Activated CD4-positive, alpha-beta T cell treated with anti-CD3 and anti-CD28 coated beads for 36 hours (primary cell): Measurements from ENCODE around the gene RUNDC1. TPM values are rescaled to one million over a fixed set of nuclear protein-coding genes. Genes with fewer than 3 reads are reported as not detected.
"Not testable (repeated sequence)": the region's sequence is repeated elsewhere in the genome, so short reads cannot be mapped to it uniquely, and the experiment has no call there.

Experiments
- ATAC-seq: fragments of 200-7000 bp; cut with Tn5 transposase; one replicate; pipeline ENCODE4 v1.10.0; 2021; ENCODE audit warnings: mild to moderate bottlenecking, moderate library complexity
- CTCF ChIA-PET: fragments of 350-600 bp; sonication (Branson Sonifier 250); formaldehyde crosslinking; loops from one replicate; lab custom pipeline; 2021; ENCODE audit warnings: antibody characterized with exemption; lab: Charles Lee
- POLR2A ChIA-PET: fragments of 350-600 bp; sonication (Branson Sonifier 250); formaldehyde crosslinking; loops from one replicate; lab custom pipeline; 2021; ENCODE audit warnings: antibody characterized with exemption, inconsistent platforms; lab: Charles Lee
- DNase-seq: peaks from one replicate; pipeline ENCODE4 v3.0.0-alpha.2; 2020
- H3K27ac Mint-ChIP-seq: one replicate; pipeline ENCODE4 v1.8.0; 2021; ENCODE audit warnings: mixed read lengths
- H3K27me3 Mint-ChIP-seq: one replicate; pipeline ENCODE4 v1.8.0; 2021; ENCODE audit warnings: mixed read lengths
- H3K36me3 Mint-ChIP-seq: one replicate; pipeline ENCODE4 v1.8.0; 2021; ENCODE audit warnings: low read depth, mixed read lengths
- H3K4me1 Mint-ChIP-seq: one replicate; pipeline ENCODE4 v1.8.0; 2021; ENCODE audit warnings: mixed read lengths
- H3K4me3 Mint-ChIP-seq: one replicate; pipeline ENCODE4 v1.8.0; 2021; ENCODE audit warnings: mild to moderate bottlenecking, moderate library complexity, mixed read lengths
- H3K9me3 Mint-ChIP-seq: one replicate; pipeline ENCODE4 v1.8.0; 2021; ENCODE audit warnings: low read depth, mixed read lengths
- intact Hi-C, 2 experiments: fragments of 100-400 bp; cut with DNase I in 1 of 2; cut with micrococcal nuclease in 1 of 2; formaldehyde crosslinking; loops; one replicate each; pipeline versions ENCODE4 v1.14.2 to v1.15.1; 2022 to 2024; cut with DNase I, micrococcal nuclease
- total RNA-seq, 2 experiments: library from RNA; stranded (reverse); gene quantifications; one replicate each; pipeline ENCODE4 v1.2.3, GENCODE V29; 2021

RUNDC1 gene
- total RNA-seq, 2 experiments from 2014 or later = 12.3 to 12.5 TPM

- intact Hi-C loops, POLR2A ChIA-PET, CTCF ChIA-PET, H3K36me3 Mint-ChIP-seq, H3K27me3 Mint-ChIP-seq, H3K9me3 Mint-ChIP-seq, DNase-seq, ATAC-seq, H3K4me3 Mint-ChIP-seq, H3K4me1 Mint-ChIP-seq, H3K27ac Mint-ChIP-seq: not testable (repeated sequence)
These were observed 7.0 kb upstream of the RUNDC1 start for GRCh38 chr17:42973323-42973722.

GRCh38 chr17:42975265-42975664, 5.1 kb upstream of the RUNDC1 start:
- Mint-ChIP-seq H3K36me3 (no peaks in the 10 kb centered on the region), H3K4me1 (peaks cover 11% of the 10 kb centered on the region), H3K9me3 (no peaks in the 10 kb centered on the region), H3K27ac (no peak overlapping the region), H3K4me3 (no peak overlapping the region), H3K27me3 (no peaks in the 10 kb centered on the region)
- ChIA-PET CTCF (interaction anchor here (0.7 kb wide), 1 partner anchor 707 kb away, joined by 3 read pairs; no protein-coding TSS in a partner anchor), POLR2A (no interaction called here)
- intact Hi-C loops = no loop called here
- no peak for ATAC-seq
- no peak for DNase-seq

GRCh38 chr17:42975701-42976100, 4.7 kb upstream of the RUNDC1 start:
- CTCF ChIA-PET, ATAC-seq, H3K27ac Mint-ChIP-seq, H3K27me3 Mint-ChIP-seq, H3K36me3 Mint-ChIP-seq, DNase-seq, H3K9me3 Mint-ChIP-seq, intact Hi-C loops, POLR2A ChIA-PET, H3K4me3 Mint-ChIP-seq: not testable (repeated sequence)
- peaks cover 13% of the 10 kb centered on the region for H3K4me1 Mint-ChIP-seq

- POLR2A ChIA-PET = no interaction called here
- peaks cover 17% of the 10 kb centered on the region for H3K36me3 Mint-ChIP-seq
- no peaks in the 10 kb centered on the region for H3K27me3 Mint-ChIP-seq
- peak within 1 kb of the TSS; percentile 98 for H3K27ac Mint-ChIP-seq
- DNase-seq (peak; percentile 65), ATAC-seq (peak; percentile 60)
- peaks cover 30% of the 10 kb centered on the region for H3K4me1 Mint-ChIP-seq
- peak within 1 kb of the TSS; percentile 99 for H3K4me3 Mint-ChIP-seq
- intact Hi-C loops = loop anchor here (1.0 to 5.0 kb wide), 12 partner anchors 15 to 1012 kb away; partner anchors contain the start of genes RPL27 (in 2 of the 2), AARSD1 (in 1 of the 2), BECN1 (in 1 of the 2) and BRCA1 (in 1 of the 2)
- no peaks in the 10 kb centered on the region for H3K9me3 Mint-ChIP-seq
- CTCF ChIA-PET = interaction anchor here (0.7 to 1.5 kb wide), 4 partner anchors 15 to 345 kb away, joined by 3 to 5 read pairs (median 4); partner anchors contain the start of gene RPL27
These were observed 673 bp upstream of the RUNDC1 start, which contains the start of gene PTGES3L for GRCh38 chr17:42979511-42980273. TSS of gene PTGES3L (minus strand) at chr17:42980080. CDS start at chr17:42980053, 27 bp downstream.

GRCh38 chr17:42980766-42981397, 517 bp downstream of the RUNDC1 start:
- CTCF ChIA-PET = interaction anchor here (0.6 to 2.0 kb wide), 2 partner anchors 17 to 52 kb away, joined by 3 to 5 read pairs; partner anchors contain the start of gene RPL27
- Mint-ChIP-seq H3K27me3 (no peaks in the 10 kb centered on the region), H3K9me3 (no peaks in the 10 kb centered on the region), H3K27ac (peak overlapping the region; percentile 96), H3K4me3 (peak overlapping the region; percentile 99), H3K36me3 (peaks cover 27% of the 10 kb centered on the region), H3K4me1 (peaks cover 32% of the 10 kb centered on the region)
- POLR2A ChIA-PET = interaction anchor here (0.5 kb wide), 1 partner anchor 22 kb away, joined by 3 read pairs; no protein-coding TSS in a partner anchor
- intact Hi-C loops = loop anchor here (1.0 to 5.0 kb wide), 13 partner anchors 17 to 1014 kb away; partner anchors contain the start of genes AARSD1 (in 2 of the 2), PSME3 (in 2 of the 2), RPL27 (in 2 of the 2) and BECN1 (in 1 of the 2)
- DNase-seq (peak; percentile 87), ATAC-seq (peak; percentile 87)

GRCh38 chr17:42982266-42982665, 1.9 kb downstream of the RUNDC1 start:
- peaks cover 32% of the 10 kb centered on the region for H3K4me1 Mint-ChIP-seq
- no peaks in the 10 kb centered on the region for H3K27me3 Mint-ChIP-seq
- POLR2A ChIA-PET = interaction anchor here (0.7 kb wide), 1 partner anchor 16 kb away, joined by 3 read pairs; the partner anchor contains the start of gene RPL27
- ATAC-seq (no peak), DNase-seq (no peak)
- intact Hi-C loops = loop anchor here (5.0 kb wide), 3 partner anchors 150 to 1015 kb away; partner anchors contain the start of genes CNP (in 1 of the 2), PLEKHH3 (in 1 of the 2) and PSME3 (in 1 of the 2)
- H3K9me3 Mint-ChIP-seq = no peaks in the 10 kb centered on the region
- CTCF ChIA-PET = interaction anchor here (1.0 to 2.0 kb wide), 2 partner anchors 11 to 16 kb away, joined by 3 to 5 read pairs; partner anchors contain the start of gene RPL27
- H3K4me3 Mint-ChIP-seq = peak overlapping the region; percentile 99
- H3K27ac Mint-ChIP-seq = peak overlapping the region; percentile 47
- H3K36me3 Mint-ChIP-seq = peaks cover 30% of the 10 kb centered on the region

- ATAC-seq (no peak), DNase-seq (no peak)
- POLR2A ChIA-PET = no interaction called here
- Mint-ChIP-seq H3K27ac (peak overlapping the region; percentile 42), H3K4me1 (peaks cover 22% of the 10 kb centered on the region), H3K36me3 (peaks cover 54% of the 10 kb centered on the region), H3K9me3 (no peaks in the 10 kb centered on the region), H3K4me3 (no peak overlapping the region), H3K27me3 (no peaks in the 10 kb centered on the region)
- intact Hi-C loops = no loop called here
- CTCF ChIA-PET = no interaction called here
These were observed 4.9 kb downstream of the RUNDC1 start for GRCh38 chr17:42985225-42985624.

GRCh38 chr17:42989141-42989540, 8.8 kb downstream of the RUNDC1 start:
- CTCF ChIA-PET = no interaction called here
- Mint-ChIP-seq H3K27ac (no peak overlapping the region), H3K4me1 (peaks cover 6% of the 10 kb centered on the region), H3K4me3 (no peak overlapping the region), H3K27me3 (no peaks in the 10 kb centered on the region), H3K36me3 (peaks cover 66% of the 10 kb centered on the region), H3K9me3 (no peaks in the 10 kb centered on the region)
- ATAC-seq (no peak), DNase-seq (no peak)
- intact Hi-C loops = no loop called here
- POLR2A ChIA-PET = no interaction called here

GRCh38 chr17:42989726-42990652, 9.6 kb downstream of the RUNDC1 start:
- intact Hi-C loops = no loop called here
- H3K4me3 Mint-ChIP-seq = no peak overlapping the region
- no peak overlapping the region for H3K27ac Mint-ChIP-seq

GRCh38 chr17:42991471-42991870, 11.1 kb downstream of the RUNDC1 start:
- Mint-ChIP-seq H3K9me3 (no peaks in the 10 kb centered on the region), H3K4me3 (no peak overlapping the region), H3K36me3 (peaks cover 52% of the 10 kb centered on the region), H3K4me1 (no peaks in the 10 kb centered on the region), H3K27me3 (no peaks in the 10 kb centered on the region), H3K27ac (no peak overlapping the region)
- intact Hi-C loops = no loop called here
- POLR2A ChIA-PET = no interaction called here
- DNase-seq (no peak), ATAC-seq (no peak)
- CTCF ChIA-PET = no interaction called here

More at GRCh38 chr17:42989726-42990652, 9.6 kb downstream of the RUNDC1 start:
- H3K4me1 Mint-ChIP-seq = peaks cover 3% of the 10 kb centered on the region
- no peaks in the 10 kb centered on the region for H3K27me3 Mint-ChIP-seq
- ATAC-seq = no peak
- POLR2A ChIA-PET = no interaction called here
- peaks cover 60% of the 10 kb centered on the region for H3K36me3 Mint-ChIP-seq
- CTCF ChIA-PET = interaction anchor here (0.6 kb wide), 1 partner anchor 195 kb away, joined by 3 read pairs; no protein-coding TSS in a partner anchor
- H3K9me3 Mint-ChIP-seq = no peaks in the 10 kb centered on the region
- DNase-seq = no peak
